ENCODE measurements around the gene AHSG. TPM values are rescaled to one million over a fixed set of nuclear protein-coding genes. Genes with fewer than 3 reads are reported as not detected.

Gene AHSG
- total RNA-seq, 2 experiments from 2014 or later: not detected

DNA sequence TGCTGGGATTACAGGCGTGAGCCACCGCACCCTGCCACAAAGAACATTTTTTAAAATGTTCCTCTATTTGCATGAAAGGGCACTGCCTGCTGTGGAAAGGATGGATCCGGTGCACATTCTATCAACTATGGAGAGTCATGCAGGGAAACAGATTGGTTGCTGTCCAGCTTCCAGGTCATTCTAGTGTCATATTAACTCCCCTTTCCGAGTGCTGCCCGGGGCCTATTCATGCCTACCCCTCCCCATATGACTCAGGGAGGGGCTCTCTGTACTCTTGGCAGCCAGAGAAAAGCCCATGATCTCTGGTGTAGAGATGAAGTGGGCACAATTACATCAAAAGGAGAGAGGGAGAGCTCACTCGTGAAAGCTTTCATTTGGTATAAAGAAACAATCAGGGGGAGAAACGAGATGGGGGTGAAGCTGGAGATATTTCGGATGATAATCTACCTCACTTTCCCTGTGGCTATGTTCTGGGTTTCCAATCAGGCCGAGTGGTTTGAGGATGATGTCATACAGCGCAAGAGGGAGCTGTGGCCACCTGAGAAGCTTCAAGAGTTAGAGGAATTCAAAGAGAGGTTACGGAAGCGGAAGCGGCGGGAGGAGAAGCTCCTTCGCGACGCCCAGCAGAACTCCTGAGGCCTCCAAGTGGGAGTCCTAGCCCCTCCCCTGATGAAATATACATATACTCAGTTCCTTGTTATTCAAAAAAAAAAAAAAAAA is 16.1 kb upstream of the AHSG start:
- Mint-ChIP-seq H3K4me3 (no peak overlapping the region), H3K36me3 (ENCODE audit: low read depth) (no peaks in the 10 kb centered on the region), H3K27me3 (peaks cover 2% of the 10 kb centered on the region), H3K4me1 (ENCODE audit: low read depth) (no peaks in the 10 kb centered on the region), H3K9me3 (no peaks in the 10 kb centered on the region), H3K27ac (no peak overlapping the region)
- TF ChIP-seq, protein P1, sequence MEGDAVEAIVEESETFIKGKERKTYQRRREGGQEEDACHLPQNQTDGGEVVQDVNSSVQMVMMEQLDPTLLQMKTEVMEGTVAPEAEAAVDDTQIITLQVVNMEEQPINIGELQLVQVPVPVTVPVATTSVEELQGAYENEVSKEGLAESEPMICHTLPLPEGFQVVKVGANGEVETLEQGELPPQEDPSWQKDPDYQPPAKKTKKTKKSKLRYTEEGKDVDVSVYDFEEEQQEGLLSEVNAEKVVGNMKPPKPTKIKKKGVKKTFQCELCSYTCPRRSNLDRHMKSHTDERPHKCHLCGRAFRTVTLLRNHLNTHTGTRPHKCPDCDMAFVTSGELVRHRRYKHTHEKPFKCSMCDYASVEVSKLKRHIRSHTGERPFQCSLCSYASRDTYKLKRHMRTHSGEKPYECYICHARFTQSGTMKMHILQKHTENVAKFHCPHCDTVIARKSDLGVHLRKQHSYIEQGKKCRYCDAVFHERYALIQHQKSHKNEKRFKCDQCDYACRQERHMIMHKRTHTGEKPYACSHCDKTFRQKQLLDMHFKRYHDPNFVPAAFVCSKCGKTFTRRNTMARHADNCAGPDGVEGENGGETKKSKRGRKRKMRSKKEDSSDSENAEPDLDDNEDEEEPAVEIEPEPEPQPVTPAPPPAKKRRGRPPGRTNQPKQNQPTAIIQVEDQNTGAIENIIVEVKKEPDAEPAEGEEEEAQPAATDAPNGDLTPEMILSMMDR (IDR thresholded peaks at IDR 0.05): no peak
- intact Hi-C loops (cut with micrococcal nuclease): no loop called here
- no peak for ATAC-seq
- ChIA-PET CTCF (interaction anchor here (1.3 to 17.4 kb wide), 2 partner anchors 14 to 19 kb away, joined by 5 to 185 read pairs; no protein-coding TSS in a partner anchor), POLR2A (interaction anchor here (1.1 kb wide), 1 partner anchor 9 kb away, joined by 5 read pairs; no protein-coding TSS in a partner anchor)
- DNase-seq: no peak

DNA sequence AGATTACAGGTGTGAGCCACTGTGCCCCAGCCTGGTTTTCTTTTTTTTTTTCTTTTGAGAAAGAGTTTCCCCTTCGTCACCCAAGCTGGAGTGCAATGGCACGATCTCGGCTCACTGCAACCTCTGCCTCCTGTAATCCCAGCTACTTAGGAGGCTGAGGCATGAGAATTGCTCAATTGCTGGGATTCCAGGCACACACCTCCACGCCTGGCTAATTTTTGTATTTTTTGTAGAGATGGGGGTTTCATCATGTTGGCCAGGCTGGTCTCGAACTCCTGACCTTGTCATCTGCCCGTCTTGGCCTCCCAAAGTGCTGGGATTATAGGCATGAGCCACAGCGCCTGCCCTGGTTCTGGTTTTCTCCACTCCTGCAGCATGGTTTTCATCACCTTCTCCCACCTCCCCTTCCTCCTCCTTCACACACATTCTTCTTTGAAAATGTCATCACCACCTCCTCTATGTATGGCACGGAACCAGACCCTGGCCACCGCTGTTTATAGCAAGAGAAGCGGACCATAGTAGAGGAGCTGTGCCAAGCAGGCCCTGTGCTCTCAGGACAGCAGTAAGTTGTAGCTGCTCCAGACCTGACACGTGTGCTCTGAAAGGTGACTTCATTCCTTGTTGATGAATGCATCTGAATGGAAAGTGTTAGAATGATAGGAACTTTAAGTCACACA is 14.6 kb upstream of the AHSG start:
- DNase-seq (no peak), ATAC-seq (no peak)
- no peak overlapping the region for H3K27ac Mint-ChIP-seq
- ChIA-PET POLR2A (no interaction called here), CTCF (interaction anchor here (1.3 to 17.4 kb wide), 2 partner anchors 12 to 18 kb away, joined by 5 to 185 read pairs; no protein-coding TSS in a partner anchor)
- H3K27me3 Mint-ChIP-seq: peaks cover 2% of the 10 kb centered on the region
- no peaks in the 10 kb centered on the region for H3K36me3 Mint-ChIP-seq (ENCODE audit: low read depth)
- H3K4me1 Mint-ChIP-seq (ENCODE audit: low read depth): no peaks in the 10 kb centered on the region
- intact Hi-C loops (cut with micrococcal nuclease): no loop called here
- H3K4me3 Mint-ChIP-seq: no peak overlapping the region
- TF ChIP-seq, protein P1 (IDR thresholded peaks at IDR 0.05): no peak
- H3K9me3 Mint-ChIP-seq: no peaks in the 10 kb centered on the region

DNA sequence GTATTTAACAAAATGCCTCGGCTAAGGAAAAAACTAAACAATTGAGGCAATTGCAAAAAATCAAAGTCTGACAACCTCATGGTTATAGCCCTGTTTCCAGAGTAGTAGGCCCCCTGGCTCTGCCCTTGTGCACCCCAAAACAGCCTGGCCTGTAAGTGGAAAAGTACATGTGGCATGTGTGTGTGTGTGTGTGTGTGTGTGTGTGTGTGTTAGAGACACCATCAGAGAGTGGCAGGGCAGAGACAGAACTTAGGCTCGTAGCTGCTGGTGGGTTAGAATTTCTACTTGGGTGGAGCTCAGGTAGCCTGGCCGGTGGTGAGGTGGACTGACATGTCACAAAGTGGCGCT is 14.1 kb upstream of the AHSG start:
- no peaks in the 10 kb centered on the region for H3K36me3 Mint-ChIP-seq (ENCODE audit: low read depth)
- TF ChIP-seq, protein P1 (IDR thresholded peaks at IDR 0.05): no peak
- H3K9me3 Mint-ChIP-seq: no peaks in the 10 kb centered on the region
- no peaks in the 10 kb centered on the region for H3K4me1 Mint-ChIP-seq (ENCODE audit: low read depth)
- ATAC-seq (no peak), DNase-seq (no peak)
- CTCF ChIA-PET: interaction anchor here (1.9 to 17.4 kb wide), 2 partner anchors 14 to 17 kb away, joined by 4 to 185 read pairs; no protein-coding TSS in a partner anchor
- peaks cover 2% of the 10 kb centered on the region for H3K27me3 Mint-ChIP-seq
- POLR2A ChIA-PET: no interaction called here
- H3K27ac Mint-ChIP-seq: no peak overlapping the region
- intact Hi-C loops (cut with micrococcal nuclease): no loop called here
- no peak overlapping the region for H3K4me3 Mint-ChIP-seq

DNA sequence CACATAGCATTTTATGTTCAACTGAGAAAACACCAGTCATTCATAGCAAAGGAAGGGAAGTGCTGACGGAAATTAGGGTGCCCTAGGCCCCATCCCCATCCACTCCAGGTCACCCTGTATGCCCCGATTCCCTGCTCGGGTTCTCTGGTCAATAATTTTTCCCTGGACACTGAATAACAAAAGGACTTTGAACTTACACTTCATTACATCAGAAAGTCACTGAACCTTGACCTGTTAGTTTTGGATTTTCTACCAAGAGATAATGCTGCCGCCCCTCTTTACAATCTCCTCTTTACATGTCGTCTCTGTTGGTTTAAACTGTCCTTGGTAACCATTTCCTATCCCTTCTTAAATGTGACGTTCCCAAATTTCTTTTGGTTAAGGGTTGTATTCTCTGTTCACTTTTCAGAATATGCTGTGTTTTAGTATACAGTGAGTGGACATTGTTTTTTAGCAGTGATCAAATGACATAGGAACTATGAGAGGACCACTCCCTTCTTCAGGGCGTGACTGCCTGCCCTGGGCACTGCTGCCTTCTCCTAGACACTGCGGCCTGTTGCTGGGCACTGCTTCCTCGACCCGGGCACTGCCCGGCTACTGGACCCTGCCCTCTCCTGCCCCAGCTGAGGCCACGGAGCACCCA is 13.6 kb upstream of the AHSG start:
- Mint-ChIP-seq H3K27me3 (peaks cover 2% of the 10 kb centered on the region), H3K4me3 (no peak overlapping the region), H3K27ac (no peak overlapping the region), H3K4me1 (ENCODE audit: low read depth) (no peaks in the 10 kb centered on the region), H3K36me3 (ENCODE audit: low read depth) (no peaks in the 10 kb centered on the region), H3K9me3 (no peaks in the 10 kb centered on the region)
- DNase-seq (no peak), ATAC-seq (no peak)
- CTCF ChIA-PET: interaction anchor here (1.9 to 17.4 kb wide), 2 partner anchors 14 to 17 kb away, joined by 4 to 185 read pairs; no protein-coding TSS in a partner anchor
- intact Hi-C loops (cut with micrococcal nuclease): no loop called here
- POLR2A ChIA-PET: no interaction called here
- TF ChIP-seq, protein P1 (IDR thresholded peaks at IDR 0.05): no peak

Data from activated CD8-positive, alpha-beta T cell treated with anti-CD3 and anti-CD28 coated beads for 36 hours (primary cell).